HG02678 (cell line): Measurements from ENCODE around the gene LRRC30.

Experiments
- ATAC-seq: cut with Tn5 transposase; IDR thresholded peaks from one replicate; pipeline ENCODE4 v1.9.1; 2021; ENCODE audit warnings: mild to moderate bottlenecking, moderate library complexity; ENCODE audit not compliant: unreplicated experiment

The LRRC30 gene

DNA sequence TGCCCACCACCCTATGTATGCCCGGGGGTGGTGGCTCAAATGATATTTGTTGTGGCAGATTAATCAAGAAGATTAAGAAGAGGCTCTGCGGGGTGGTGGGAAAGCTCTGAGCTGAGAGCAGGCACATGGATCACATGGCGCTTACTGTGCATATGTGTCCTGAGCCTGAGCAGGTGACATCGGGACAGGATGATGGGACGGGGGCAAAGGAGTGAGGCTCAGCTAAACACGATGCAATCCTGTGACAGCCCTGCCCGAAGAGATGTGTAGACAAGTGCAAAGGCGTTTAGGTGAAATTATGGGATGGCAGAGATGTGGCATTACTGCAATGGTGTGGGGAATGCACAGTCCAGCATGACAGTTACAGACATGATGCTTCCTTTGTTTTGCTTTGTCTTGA is 6.0 kb downstream of the LRRC30 start:
- no peak for ATAC-seq

GRCh38 chr18:7237673-7238272 is 6.9 kb downstream of the LRRC30 start:
- ATAC-seq = no peak

- ATAC-seq = no peak
These were observed 12.0 kb downstream of the LRRC30 start for GRCh38 chr18:7242926-7243325.

DNA sequence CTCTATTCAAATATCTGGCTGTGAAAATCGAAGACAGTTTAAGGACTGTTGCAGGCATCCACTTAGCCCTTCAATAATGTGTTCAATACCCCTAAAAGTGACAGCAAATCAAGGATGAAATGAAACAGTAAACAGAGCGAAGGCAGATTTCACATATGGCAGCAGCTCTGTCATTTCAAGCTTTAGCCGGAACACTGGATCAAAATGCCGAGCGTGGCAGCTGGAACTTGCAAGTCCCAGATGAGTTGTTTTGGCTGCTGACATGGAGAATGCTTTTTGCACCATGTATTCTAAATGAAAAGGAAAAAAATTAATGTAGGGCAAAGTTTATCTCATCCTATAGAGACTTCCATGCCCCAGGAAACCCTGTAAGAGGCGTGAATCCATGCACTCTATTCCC is 18.0 kb downstream of the LRRC30 start:
- no peak for ATAC-seq

GRCh38 chr18:7254163-7254562 is 23.3 kb downstream of the LRRC30 start:
- no peak for ATAC-seq

- ATAC-seq = no peak
These were observed 24.2 kb downstream of the LRRC30 start for GRCh38 chr18:7255054-7255453.

DNA sequence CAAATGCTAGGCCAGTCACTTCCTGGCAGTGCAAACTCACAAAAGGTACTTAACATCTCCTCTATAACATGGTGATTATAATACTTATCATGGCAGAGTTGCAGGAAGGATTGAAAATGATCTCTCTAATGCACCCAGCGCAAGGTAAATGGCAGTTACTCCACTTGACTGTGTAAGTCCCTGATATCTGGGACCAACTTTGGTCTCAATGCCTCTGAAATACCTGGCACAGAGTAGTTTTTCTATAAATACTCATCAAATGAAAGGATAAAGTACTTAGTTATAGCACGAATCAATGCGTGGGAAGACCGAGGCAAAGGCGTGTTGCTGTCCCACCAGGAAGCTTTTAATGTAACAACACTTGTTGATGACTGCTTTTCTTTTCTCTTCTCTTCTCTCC is 24.8 kb downstream of the LRRC30 start:
- no peak for ATAC-seq

GRCh38 chr18:7256618-7257425 is 25.9 kb downstream of the LRRC30 start:
- no peak for ATAC-seq

- ATAC-seq = no peak
These were observed 26.5 kb downstream of the LRRC30 start for GRCh38 chr18:7257426-7257740.

GRCh38 chr18:7259475-7259874 is 28.6 kb downstream of the LRRC30 start:
- no peak for ATAC-seq

- ATAC-seq = no peak
These were observed 30.3 kb downstream of the LRRC30 start for GRCh38 chr18:7261199-7261598.

GRCh38 chr18:7267973-7268372 is 37.1 kb downstream of the LRRC30 start:
- ATAC-seq = no peak

- no peak for ATAC-seq
These were observed 39.1 kb downstream of the LRRC30 start for GRCh38 chr18:7269942-7270341.

DNA sequence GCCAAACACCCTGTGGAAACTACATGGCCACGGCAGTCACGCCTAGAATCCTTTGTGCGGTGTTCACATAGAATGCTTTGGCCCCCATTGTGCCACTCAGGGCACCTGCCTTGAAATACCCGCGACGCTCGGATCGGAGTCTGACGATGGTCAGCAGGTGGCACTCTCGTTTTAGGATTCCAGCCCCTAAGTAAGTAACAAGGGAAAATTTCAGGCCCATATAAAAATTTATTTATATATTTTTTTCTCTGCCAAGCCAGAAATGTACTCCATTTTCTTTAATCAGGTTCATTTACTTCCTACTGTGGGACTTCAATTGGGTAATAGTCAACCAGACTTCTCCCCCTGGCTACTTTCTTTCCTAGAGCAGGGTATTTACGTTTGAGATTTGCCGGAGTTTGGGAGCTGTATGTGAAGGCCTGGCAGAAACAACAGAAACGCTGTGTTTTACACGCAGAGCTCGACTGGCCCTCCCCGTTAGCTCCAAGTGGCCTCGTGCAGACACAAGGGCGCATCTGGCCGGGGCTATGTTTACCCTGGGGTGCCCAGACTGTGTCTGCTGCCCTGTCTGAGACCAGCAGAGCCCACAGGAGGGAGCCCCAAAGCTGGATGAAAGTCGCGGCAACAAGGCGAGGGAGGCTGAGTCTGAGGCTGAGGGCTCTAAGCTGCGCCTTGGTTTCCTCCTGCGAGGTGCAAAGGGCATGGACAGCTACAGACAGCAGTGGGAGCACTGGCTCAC is 41.6 kb downstream of the LRRC30 start:
- ATAC-seq = no peak

DNA sequence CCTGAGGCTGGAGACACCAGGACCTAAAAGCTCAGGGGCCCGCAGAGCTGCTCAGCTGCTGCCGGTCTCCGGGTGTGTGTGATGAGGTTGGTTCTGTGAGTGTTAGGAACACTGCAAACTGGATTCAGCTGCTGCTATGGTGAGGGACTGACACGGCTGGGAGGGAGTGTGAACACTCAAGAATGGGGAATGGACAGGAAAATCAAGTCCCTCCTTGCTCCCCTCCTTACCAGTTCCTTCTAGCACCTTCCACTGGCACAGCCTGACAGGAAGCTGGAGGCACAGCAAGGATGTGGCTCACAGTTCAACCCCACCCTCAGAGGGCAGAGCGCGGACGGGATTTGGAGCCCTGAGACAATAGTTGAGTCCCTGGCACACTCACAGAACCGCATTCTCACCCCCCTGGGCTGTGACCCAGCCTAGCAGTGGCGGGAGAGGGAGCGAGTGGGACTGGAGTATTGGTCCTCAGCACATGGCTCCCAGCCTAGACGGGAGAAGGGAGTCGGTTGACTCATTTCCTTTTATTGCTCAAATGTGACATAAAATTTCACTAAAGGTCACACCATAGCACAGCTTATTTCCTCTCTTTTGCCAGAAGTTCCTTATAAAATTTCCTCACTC is 42.5 kb downstream of the LRRC30 start:
- no peak for ATAC-seq

DNA sequence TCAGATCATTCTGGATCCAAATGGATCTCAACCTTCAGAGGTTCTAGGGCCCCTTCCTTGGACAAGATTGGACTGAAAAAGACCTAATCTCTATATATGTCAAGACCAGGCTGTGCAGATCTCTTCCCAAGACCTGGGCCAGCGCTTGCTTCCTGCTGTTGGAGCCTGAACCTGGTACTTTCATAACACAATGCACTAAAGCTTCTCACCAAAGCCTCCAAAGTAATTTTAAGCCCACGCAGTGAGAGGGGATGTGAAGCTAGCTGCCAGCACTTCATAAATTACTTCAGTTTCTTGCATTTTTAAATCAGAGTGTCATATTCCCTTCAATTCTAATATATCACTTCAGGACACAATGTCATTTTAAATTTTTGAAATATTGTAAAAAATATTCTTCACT is 50.7 kb downstream of the LRRC30 start:
- no peak for ATAC-seq
